ENCODE results near the gene UXS1. TPM values are rescaled to one million over a fixed set of nuclear protein-coding genes. Genes with fewer than 3 reads are reported as not detected.
A peak's percentile ranks its signal among the peaks of the same experiment; 100 is the strongest.

The UXS1 gene
- total and polyA plus RNA-seq, 3 donors from 2014 or later, result 51.3 to 95.1 (median 76.6) TPM

- no peak for DNase-seq
- TF ChIP-seq, protein P1, sequence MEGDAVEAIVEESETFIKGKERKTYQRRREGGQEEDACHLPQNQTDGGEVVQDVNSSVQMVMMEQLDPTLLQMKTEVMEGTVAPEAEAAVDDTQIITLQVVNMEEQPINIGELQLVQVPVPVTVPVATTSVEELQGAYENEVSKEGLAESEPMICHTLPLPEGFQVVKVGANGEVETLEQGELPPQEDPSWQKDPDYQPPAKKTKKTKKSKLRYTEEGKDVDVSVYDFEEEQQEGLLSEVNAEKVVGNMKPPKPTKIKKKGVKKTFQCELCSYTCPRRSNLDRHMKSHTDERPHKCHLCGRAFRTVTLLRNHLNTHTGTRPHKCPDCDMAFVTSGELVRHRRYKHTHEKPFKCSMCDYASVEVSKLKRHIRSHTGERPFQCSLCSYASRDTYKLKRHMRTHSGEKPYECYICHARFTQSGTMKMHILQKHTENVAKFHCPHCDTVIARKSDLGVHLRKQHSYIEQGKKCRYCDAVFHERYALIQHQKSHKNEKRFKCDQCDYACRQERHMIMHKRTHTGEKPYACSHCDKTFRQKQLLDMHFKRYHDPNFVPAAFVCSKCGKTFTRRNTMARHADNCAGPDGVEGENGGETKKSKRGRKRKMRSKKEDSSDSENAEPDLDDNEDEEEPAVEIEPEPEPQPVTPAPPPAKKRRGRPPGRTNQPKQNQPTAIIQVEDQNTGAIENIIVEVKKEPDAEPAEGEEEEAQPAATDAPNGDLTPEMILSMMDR (IDR thresholded peaks at IDR 0.05), result no peak
- TF ChIP-seq POLR2A (IDR thresholded peaks at IDR 0.05), result no peak
- intact Hi-C loops (cut with DNase I; ENCODE audit: low total_unique reads), result no loop called here
- 71 to 88% methylated on average over 1 of the region's 1 CpG for WGBS, 2 donors
- Histone ChIP-seq H3K27me3 (no peaks in the 10 kb centered on the region), H3K9me3 (no peaks in the 10 kb centered on the region), H3K36me3 (ENCODE audit: low read depth, missing control alignments) (no peaks in the 10 kb centered on the region), H3K27ac (no peak overlapping the region), H3K4me3 (no peak overlapping the region), H3K4me1 (no peaks in the 10 kb centered on the region)
Measured at GRCh38 chr2:106089611-106090010, 104.5 kb downstream of the UXS1 start.

- no peak overlapping the region for H3K27ac ChIP-seq
Measured at GRCh38 chr2:106085181-106085940, 108.7 kb downstream of the UXS1 start.

DNA sequence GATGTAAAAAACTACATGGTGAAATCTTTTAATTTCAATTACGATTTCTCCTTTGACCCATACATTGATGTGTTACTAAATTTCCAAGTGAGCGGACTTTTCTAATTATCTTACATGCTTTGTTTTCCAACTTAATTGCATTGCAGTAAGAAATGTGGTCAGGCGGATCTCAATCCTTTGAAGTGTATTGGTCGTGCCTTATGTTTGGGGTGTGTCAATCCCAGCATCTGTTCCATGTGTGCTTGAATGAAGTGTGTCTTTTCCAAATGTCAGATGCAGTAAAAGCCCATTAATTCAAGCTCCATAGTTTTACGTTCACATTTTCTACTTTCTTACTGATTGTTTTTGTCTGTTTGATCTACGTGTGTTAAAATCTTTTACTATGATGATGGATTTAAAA is 113.1 kb downstream of the UXS1 start:
- H3K9me3 ChIP-seq, result no peaks in the 10 kb centered on the region
- intact Hi-C loops (cut with DNase I; ENCODE audit: low total_unique reads), result no loop called here
- TF ChIP-seq POLR2A (IDR thresholded peaks at IDR 0.05), result no peak
- TF ChIP-seq, protein P1 (IDR thresholded peaks at IDR 0.05), result no peak
- WGBS, 2 donors, result 92 to 94% methylated on average over 6 of the region's 6 CpGs
- no peak overlapping the region for H3K4me3 ChIP-seq
- H3K4me1 ChIP-seq, result no peaks in the 10 kb centered on the region
- no peak for DNase-seq
- no peak overlapping the region for H3K27ac ChIP-seq
- H3K36me3 ChIP-seq (ENCODE audit: low read depth, missing control alignments), result no peaks in the 10 kb centered on the region
- H3K27me3 ChIP-seq, result no peaks in the 10 kb centered on the region

More at GRCh38 chr2:106085181-106085940, 108.7 kb downstream of the UXS1 start:
- H3K27me3 ChIP-seq, result no peaks in the 10 kb centered on the region
- H3K4me3 ChIP-seq, result no peak overlapping the region
- no peaks in the 10 kb centered on the region for H3K36me3 ChIP-seq (ENCODE audit: low read depth, missing control alignments)
- peak; percentile 58 for DNase-seq
- intact Hi-C loops (cut with DNase I; ENCODE audit: low total_unique reads), result no loop called here
- 53 to 60% methylated on average over 9 of the region's 9 CpGs for WGBS, 2 donors
- no peaks in the 10 kb centered on the region for H3K4me1 ChIP-seq
- H3K9me3 ChIP-seq, result no peaks in the 10 kb centered on the region
- no peak for TF ChIP-seq POLR2A (IDR thresholded peaks at IDR 0.05)
- TF ChIP-seq, protein P1 (IDR thresholded peaks at IDR 0.05), result peak in 2 of 3 experiments; percentile 8 to 18

DNA sequence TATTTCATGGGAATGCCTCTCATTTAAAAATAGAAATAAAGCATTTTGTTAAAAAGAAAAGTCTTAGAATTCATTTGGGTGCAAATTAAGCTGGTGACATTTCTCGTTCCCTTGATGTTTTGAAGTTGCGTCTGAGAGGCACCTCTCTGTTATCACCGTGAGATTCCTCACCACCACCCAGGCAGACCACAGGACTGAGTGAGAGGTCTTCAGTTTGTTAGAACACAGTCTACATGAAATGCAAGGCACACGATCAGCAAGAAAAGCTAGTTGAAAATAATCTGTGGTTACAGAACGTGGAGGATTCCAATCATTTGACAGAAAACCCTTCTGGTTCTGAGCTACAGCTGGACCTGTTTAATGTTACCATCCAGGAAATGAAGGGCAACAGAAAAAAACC is 116.0 kb downstream of the UXS1 start:
- intact Hi-C loops (cut with DNase I; ENCODE audit: low total_unique reads), result no loop called here
- no peaks in the 10 kb centered on the region for H3K4me1 ChIP-seq
- no peak for DNase-seq
- 89 to 93% methylated on average over 5 of the region's 5 CpGs for WGBS, 2 donors
- H3K36me3 ChIP-seq (ENCODE audit: low read depth, missing control alignments), result no peaks in the 10 kb centered on the region
- no peak overlapping the region for H3K27ac ChIP-seq
- no peaks in the 10 kb centered on the region for H3K9me3 ChIP-seq
- H3K4me3 ChIP-seq, result no peak overlapping the region
- TF ChIP-seq, protein P1 (IDR thresholded peaks at IDR 0.05), result no peak
- TF ChIP-seq POLR2A (IDR thresholded peaks at IDR 0.05), result no peak
- no peaks in the 10 kb centered on the region for H3K27me3 ChIP-seq

DNA sequence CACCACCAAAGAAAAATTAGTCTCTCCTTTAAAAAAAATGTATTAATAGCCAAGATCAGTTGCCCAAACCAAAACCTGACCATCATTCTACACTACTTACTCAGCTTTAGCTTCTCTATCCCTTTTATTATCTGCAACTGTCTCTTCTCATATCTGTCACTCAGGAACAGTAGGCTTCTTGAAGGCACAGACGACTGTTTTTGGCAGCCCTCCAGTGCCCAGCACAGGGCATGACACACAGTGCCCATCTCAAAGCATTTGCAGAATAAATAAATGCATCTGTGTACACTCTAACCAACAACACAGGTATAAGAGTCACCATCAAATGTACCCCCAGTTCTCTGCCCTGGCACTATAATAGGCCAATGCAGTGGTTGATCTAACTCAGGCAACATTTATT is 117.2 kb downstream of the UXS1 start:
- intact Hi-C loops (cut with DNase I; ENCODE audit: low total_unique reads), result no loop called here
- whole genome bisulfite sequencing, 2 donors, result 71 to 75% methylated on average over 1 of the region's 1 CpG
- peak; percentile 50 for DNase-seq

More for the DNA sequence above, 117.2 kb downstream of the UXS1 start:
- Histone ChIP-seq H3K27ac (no peak overlapping the region), H3K4me3 (no peak overlapping the region), H3K27me3 (no peaks in the 10 kb centered on the region), H3K4me1 (no peaks in the 10 kb centered on the region), H3K36me3 (ENCODE audit: low read depth, missing control alignments) (no peaks in the 10 kb centered on the region), H3K9me3 (no peaks in the 10 kb centered on the region)
- TF ChIP-seq, protein P1 (IDR thresholded peaks at IDR 0.05), result no peak
- no peak for TF ChIP-seq POLR2A (IDR thresholded peaks at IDR 0.05)
